Activated CD4-positive, alpha-beta T cell treated with anti-CD3 and anti-CD28 coated beads, Interleukin-2, Interleukin-4, amounts not matched to agents 100 ng/mL and 50 ng/mL, durations not matched to agents 16 hours and 8 hours (primary cell): ENCODE data around the gene RTL1.

Experiments used
- DNase-seq: peaks from one replicate; pipeline ENCODE4 v3.0.0-alpha.2; 2020; ENCODE audit warnings: low spot score

RTL1 gene

DNA sequence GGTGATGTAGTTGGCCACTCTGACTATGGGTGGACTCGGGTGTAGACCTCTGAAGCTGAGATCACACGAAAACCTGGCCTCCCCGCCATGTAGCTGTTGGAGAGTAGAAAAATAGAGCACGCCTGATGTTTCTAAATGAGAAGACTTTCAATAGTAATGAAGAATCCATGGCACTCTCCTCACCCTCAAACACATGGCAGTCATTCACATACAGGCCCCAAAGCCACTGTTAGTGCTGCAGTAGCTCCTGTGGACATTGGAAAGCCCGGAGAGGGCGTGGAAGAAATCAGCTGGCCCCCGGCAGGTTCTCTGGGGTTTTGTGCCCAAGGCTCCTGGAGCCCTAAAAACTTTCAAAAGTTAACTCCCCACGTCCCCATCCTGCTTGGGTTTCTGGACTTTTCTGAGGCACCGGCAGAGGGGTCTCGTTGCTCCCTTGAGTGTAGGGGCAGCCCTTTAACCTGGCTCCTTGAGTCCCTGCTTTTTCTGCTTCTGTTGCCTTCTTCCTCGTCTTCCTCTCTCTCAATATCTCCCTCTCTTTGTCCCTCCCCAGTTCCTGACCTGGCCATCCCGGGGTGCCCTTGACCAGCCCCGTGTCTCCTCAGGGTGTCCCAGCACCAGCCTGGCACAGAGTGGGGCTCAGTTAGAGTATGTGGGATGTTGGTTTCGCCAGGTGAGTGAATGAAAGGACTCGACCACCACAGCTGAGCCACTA, 69.3 kb downstream of the RTL1 start:
- DNase-seq, result no peak

GRCh38 chr14:100832311-100832960, 71.1 kb downstream of the RTL1 start:
- no peak for DNase-seq

DNA sequence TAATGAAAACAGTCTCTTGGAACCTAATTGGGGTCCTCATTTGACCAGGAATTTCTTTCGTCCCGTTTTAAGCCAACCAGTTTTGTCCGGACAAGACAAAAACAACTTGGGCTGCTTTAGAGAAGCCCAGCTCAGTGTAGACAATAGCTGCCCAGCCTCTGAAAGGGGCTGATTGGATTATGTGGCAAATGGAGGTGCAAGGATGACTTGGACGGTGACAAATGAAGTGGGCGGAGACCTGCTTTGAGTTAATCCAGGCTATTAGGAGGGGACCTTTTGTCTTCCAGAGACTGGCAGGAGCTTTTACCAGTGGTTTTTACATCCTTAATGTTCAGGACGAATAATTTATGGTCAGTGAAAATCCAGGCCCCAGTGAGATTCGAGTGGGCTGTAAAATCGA, 72.8 kb downstream of the RTL1 start:
- no peak for DNase-seq
